Skin of body (tissue), 2 donors: Measurements from ENCODE around the gene RSPRY1. TPM values are rescaled to one million over a fixed set of nuclear protein-coding genes. Genes with fewer than 3 reads are reported as not detected.

Source experiments
- DNase-seq: peaks from one replicate; lab custom pipeline; 2025; lab: John Stamatoyannopoulos, UW
- total RNA-seq: library from RNA; depleted of rRNA; stranded (reverse); fragments of >200 nt; gene quantifications from one replicate; pipeline ENCODE4 v1.2.3, GENCODE V29; 2014

Gene RSPRY1
- total RNA-seq, 1 donor from 2014 or later = 39.9 TPM

- no peak for DNase-seq
These were observed 36.9 kb downstream of the RSPRY1 start for GRCh38 chr16:57223057-57223456.

GRCh38 chr16:57224651-57225335 is 38.7 kb downstream of the RSPRY1 start:
- no peak for DNase-seq

GRCh38 chr16:57225978-57226377 is 39.8 kb downstream of the RSPRY1 start:
- DNase-seq = no peak

GRCh38 chr16:57226701-57227621 is 40.8 kb downstream of the RSPRY1 start:
- no peak for DNase-seq

- DNase-seq = no peak
These were observed 43.0 kb downstream of the RSPRY1 start for GRCh38 chr16:57229079-57229478.

- DNase-seq = no peak
These were observed 45.8 kb downstream of the RSPRY1 start for GRCh38 chr16:57231821-57232350.

- no peak for DNase-seq
These were observed 48.0 kb downstream of the RSPRY1 start for GRCh38 chr16:57233944-57234706.

- DNase-seq = no peak
These were observed 48.6 kb downstream of the RSPRY1 start for GRCh38 chr16:57234707-57235092.

- DNase-seq = no peak
These were observed 49.2 kb downstream of the RSPRY1 start for GRCh38 chr16:57235128-57236021.

- no peak for DNase-seq
These were observed 49.9 kb downstream of the RSPRY1 start for GRCh38 chr16:57236022-57236350.

GRCh38 chr16:57238682-57239081 is 52.6 kb downstream of the RSPRY1 start:
- DNase-seq = no peak

GRCh38 chr16:57239107-57239506 is 53.0 kb downstream of the RSPRY1 start:
- DNase-seq = no peak

- DNase-seq = no peak
These were observed 54.7 kb downstream of the RSPRY1 start for GRCh38 chr16:57240851-57241250.

GRCh38 chr16:57242650-57243049 is 56.5 kb downstream of the RSPRY1 start:
- no peak for DNase-seq

GRCh38 chr16:57244463-57244766 is 58.3 kb downstream of the RSPRY1 start:
- DNase-seq = no peak

GRCh38 chr16:57244767-57245471 is 58.8 kb downstream of the RSPRY1 start, which contains the start of gene ARL2BP:
TSS of gene ARL2BP (plus strand) at chr16:57245259. CDS start at chr16:57245368, 109 bp downstream.
- DNase-seq = peak; percentile 94

GRCh38 chr16:57245472-57246113 is 59.5 kb downstream of the RSPRY1 start:
- DNase-seq = no peak

- no peak for DNase-seq
These were observed 65.2 kb downstream of the RSPRY1 start for GRCh38 chr16:57251352-57251751.

GRCh38 chr16:57252148-57252721 is 66.1 kb downstream of the RSPRY1 start:
- no peak for DNase-seq
